ENCODE results near the gene ICE1. TPM values are rescaled to one million over a fixed set of nuclear protein-coding genes. Genes with fewer than 3 reads are reported as not detected.
"Not testable (repeated sequence)": the region's sequence is repeated elsewhere in the genome, so short reads cannot be mapped to it uniquely, and the experiment has no call there.

ICE1 gene
- total and polyA plus RNA-seq, 8 donors, result 22.3 to 32.0 (median 30.5) TPM

DNA sequence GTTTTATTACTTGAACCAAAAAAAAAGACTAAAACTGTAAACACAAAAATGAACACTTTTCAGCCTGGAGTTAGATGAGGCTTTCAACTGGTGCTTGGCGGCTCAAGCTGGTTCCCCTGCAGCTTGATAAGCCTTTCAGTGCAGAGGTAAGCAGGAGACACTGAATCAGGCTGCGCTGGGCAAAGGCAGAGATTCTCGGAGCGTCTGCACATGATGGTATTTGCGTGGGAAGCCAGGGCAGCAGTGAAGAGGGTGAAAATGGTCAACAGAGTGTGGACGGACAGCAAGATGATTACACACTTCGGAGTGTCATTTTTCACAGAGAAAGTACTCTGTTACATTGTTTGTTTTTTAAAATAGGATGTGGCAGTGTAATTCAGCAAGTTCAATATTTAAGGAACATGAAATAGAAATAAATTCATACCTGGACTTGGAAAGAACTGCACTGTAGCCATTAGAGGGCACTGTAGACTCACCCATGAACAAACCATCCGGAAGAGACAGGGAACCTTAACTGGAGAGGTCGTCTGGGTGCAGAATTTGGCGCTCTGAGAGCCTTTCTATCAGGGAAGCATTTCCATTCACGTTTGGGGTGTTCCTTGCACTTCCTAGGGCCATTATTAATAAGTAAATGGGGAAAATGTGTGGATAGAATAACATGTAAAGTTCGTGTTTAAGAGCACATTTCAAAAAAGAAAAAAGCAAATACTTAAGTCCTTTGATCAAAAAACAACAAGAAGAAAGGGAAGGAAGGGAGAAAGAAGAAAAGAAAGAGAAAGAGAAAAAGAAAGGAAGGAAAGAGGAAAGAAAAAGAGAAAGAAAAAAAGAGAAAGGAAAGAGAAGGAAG, 69.8 kb downstream of the ICE1 start:
- peaks cover 2 to 14% of the 10 kb centered on the region in 2 donors for H3K4me1 ChIP-seq
- DNase-seq (peak in 2 of 4 donors; percentile 29 to 47), ATAC-seq (peak; percentile 53)

GRCh38 chr5:5492934-5493271, 70.4 kb downstream of the ICE1 start:
- H3K4me3 ChIP-seq; DNase-seq; ATAC-seq; H3K9me3 ChIP-seq; H3K27ac ChIP-seq; H3K27me3 ChIP-seq; intact Hi-C loops (cut with DNase I): not testable (repeated sequence)
- peaks cover 0 to 21% of the 10 kb centered on the region in 2 donors for H3K36me3 ChIP-seq
- peaks cover 2 to 14% of the 10 kb centered on the region in 2 donors for H3K4me1 ChIP-seq

More for the DNA sequence above, 69.8 kb downstream of the ICE1 start:
- Histone ChIP-seq H3K27ac (no peak overlapping the region), H3K36me3 (peaks cover 0 to 26% of the 10 kb centered on the region in 2 donors), H3K9me3 (no peaks in the 10 kb centered on the region), H3K4me3 (no peak overlapping the region), H3K27me3 (peaks cover 0 to 9% of the 10 kb centered on the region in 2 donors)
- peak; percentile 31 to 55 for TF ChIP-seq CTCF (IDR thresholded peaks at IDR 0.05)
- intact Hi-C loops (cut with DNase I), result no loop called here

DNA sequence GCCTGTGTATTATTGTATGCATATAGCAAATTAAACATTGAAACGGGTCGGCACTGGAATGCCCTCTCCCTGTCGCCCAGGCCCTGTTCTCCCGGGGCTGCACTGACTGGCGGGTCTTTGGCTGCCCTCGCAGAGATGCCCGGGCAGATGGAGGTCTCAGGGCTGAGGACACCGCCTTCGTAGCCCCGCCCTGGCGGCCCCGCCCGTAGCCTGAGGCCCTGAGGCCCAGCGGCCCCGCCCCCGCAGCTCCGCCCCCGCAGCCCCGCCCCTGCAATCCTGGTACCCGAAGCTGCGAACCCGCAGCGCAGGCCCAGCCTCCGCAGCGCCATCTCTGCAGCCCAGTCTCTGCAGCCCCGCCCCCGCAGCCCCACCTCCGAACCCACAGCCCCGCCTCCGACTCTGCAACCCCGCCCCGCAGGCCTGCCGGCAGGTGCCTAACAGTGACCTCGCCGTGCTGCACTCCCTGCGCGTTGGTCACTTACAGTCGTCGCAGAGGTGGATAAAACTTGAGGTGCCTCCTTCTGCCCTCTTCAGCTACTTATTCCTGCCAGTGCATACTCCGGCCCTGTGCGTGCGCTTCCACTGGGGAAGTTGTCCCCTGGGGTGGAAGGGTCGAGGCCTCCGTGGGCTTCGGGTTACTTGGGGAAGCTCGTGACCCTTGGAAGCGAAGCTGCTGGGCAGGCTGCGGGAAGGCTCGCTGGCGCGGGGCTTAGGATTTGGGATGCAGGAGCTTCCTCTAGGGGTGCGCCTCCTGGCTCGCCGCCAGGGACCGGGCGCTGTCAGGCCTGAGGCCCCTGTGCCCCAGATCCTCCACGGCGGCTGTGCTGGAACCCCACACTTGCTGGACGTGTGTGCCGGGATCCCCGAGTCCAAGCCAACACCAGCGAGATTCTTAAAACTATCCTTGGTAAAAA, 72.3 kb downstream of the ICE1 start:
- Histone ChIP-seq H3K36me3 (peaks cover 0 to 6% of the 10 kb centered on the region in 2 donors), H3K9me3 (no peaks in the 10 kb centered on the region), H3K27ac (no peak overlapping the region), H3K4me1 (peaks cover 2 to 14% of the 10 kb centered on the region in 2 donors), H3K27me3 (peaks cover 0 to 9% of the 10 kb centered on the region in 2 donors), H3K4me3 (peak overlapping the region in 1 of 2 donors; percentile 8)
- peak in 3 of 4 donors; percentile 44 to 94 (median 84) for DNase-seq
- intact Hi-C loops (cut with DNase I), result no loop called here
- no peak for TF ChIP-seq CTCF (IDR thresholded peaks at IDR 0.05)
- ATAC-seq, result peak; percentile 97

GRCh38 chr5:5497152-5497788, 74.8 kb downstream of the ICE1 start:
- H3K27ac ChIP-seq, result no peak overlapping the region
- peak; percentile 42 to 57 for TF ChIP-seq CTCF (IDR thresholded peaks at IDR 0.05)
- intact Hi-C loops (cut with DNase I), result no loop called here

GRCh38 chr5:5499442-5499841, 77.0 kb downstream of the ICE1 start:
- Histone ChIP-seq H3K9me3 (peaks cover 0 to 10% of the 10 kb centered on the region in 2 donors), H3K27me3 (peaks cover 0 to 7% of the 10 kb centered on the region in 2 donors), H3K27ac (no peak overlapping the region), H3K4me3 (no peak overlapping the region), H3K36me3 (no peaks in the 10 kb centered on the region), H3K4me1 (peaks cover 2 to 5% of the 10 kb centered on the region in 2 donors)
- intact Hi-C loops (cut with DNase I), result no loop called here
- no peak for TF ChIP-seq CTCF (IDR thresholded peaks at IDR 0.05)
- no peak for ATAC-seq
- no peak for DNase-seq

More at GRCh38 chr5:5497152-5497788, 74.8 kb downstream of the ICE1 start:
- ATAC-seq, result peak; percentile 74
- DNase-seq, result peak in 2 of 4 donors; percentile 19 to 61
- peaks cover 0 to 9% of the 10 kb centered on the region in 2 donors for H3K27me3 ChIP-seq
- H3K9me3 ChIP-seq, result no peaks in the 10 kb centered on the region
- H3K36me3 ChIP-seq, result no peaks in the 10 kb centered on the region
- H3K4me1 ChIP-seq, result peaks cover 2 to 12% of the 10 kb centered on the region in 2 donors
- H3K4me3 ChIP-seq, result no peak overlapping the region

All from left lung (tissue), 10 donors.